Type B pancreatic cell (in vitro differentiated cells): ENCODE data around the gene CEP104. TPM values are rescaled to one million over a fixed set of nuclear protein-coding genes. Genes with fewer than 3 reads are reported as not detected.

Source experiments
- DNase-seq: peaks from one replicate; pipeline ENCODE4 v3.0.0; 2021; ENCODE audit warnings: mixed read lengths; ENCODE audit not compliant: unreplicated experiment; ENCODE audit errors: extremely low spot score
- H3K27ac Mint-ChIP-seq: 2 replicates; pipeline ENCODE4 v1.8.0; 2021; ENCODE audit warnings: mild to moderate bottlenecking, mixed read lengths
- H3K27me3 Mint-ChIP-seq: 2 replicates; pipeline ENCODE4 v1.8.0; 2021; ENCODE audit warnings: mixed read lengths
- H3K36me3 Mint-ChIP-seq: 2 replicates; pipeline ENCODE4 v1.8.0; 2021; ENCODE audit warnings: mixed read lengths
- H3K4me1 Mint-ChIP-seq: one replicate; pipeline ENCODE4 v1.8.0; 2021; ENCODE audit warnings: mixed read lengths; ENCODE audit not compliant: unreplicated experiment
- H3K4me3 Mint-ChIP-seq: 2 replicates; pipeline ENCODE4 v1.8.0; 2021; ENCODE audit warnings: mild to moderate bottlenecking, mixed read lengths
- H3K9me3 Mint-ChIP-seq: 2 replicates; pipeline ENCODE4 v1.8.0; 2021; ENCODE audit warnings: mixed read lengths
- total RNA-seq: library from RNA; stranded (reverse); gene quantifications from 2 replicates; pipeline ENCODE4 v1.2.1, GENCODE V29; 2021; ENCODE audit warnings: low replicate concordance
- TF ChIP-seq, protein P1 (sequence below): fragments of 200-600 bp; sonication (generic); conservative IDR thresholded peaks from 2 replicates; pipeline ENCODE4 v1.5.0; 2021; ENCODE audit warnings: antibody characterized with exemption, mild to moderate bottlenecking

The CEP104 gene
- total RNA-seq, 1 donor from 2014 or later: 41.9 TPM

DNA sequence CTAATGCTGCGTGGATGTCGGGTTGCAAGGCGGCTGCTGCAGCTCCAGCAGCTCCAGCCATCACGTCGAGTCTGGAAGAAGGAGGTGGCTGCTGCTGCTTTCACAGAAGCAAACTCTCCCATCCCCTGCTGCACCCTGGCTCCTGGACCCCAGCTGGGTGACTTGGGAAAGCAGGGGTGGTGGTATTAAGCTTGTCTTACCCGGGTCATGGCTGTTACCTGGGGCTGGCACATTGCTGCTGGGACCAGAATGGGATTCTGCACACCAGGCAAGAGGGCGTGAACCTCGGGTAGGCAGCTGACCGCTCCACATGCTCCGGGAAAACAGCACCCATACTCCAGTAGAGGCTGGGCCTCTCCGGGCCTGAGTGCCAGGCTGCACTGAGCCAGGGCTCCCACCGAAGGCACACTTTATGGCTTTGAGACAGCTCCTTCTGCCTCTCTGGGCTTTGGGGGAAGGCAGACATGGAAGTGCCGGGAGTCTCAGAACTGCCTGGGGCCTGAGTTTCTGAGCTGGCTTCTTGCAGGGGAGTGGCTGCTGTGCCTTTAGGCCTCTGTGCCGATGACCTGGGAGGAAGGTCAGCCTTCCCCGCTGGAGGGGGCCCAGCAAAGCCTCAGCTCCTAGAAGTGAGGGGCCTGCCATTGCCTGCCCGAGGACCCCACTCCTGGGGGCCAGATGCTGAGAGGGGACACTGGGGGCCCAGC, 83.3 kb downstream of the CEP104 start:
- no peak for DNase-seq
- Mint-ChIP-seq H3K36me3 (no peaks in the 10 kb centered on the region), H3K4me3 (peak overlapping the region; percentile 54), H3K27me3 (no peaks in the 10 kb centered on the region), H3K9me3 (no peaks in the 10 kb centered on the region), H3K27ac (no peak overlapping the region), H3K4me1 (peaks cover 8% of the 10 kb centered on the region)
- TF ChIP-seq, protein P1, sequence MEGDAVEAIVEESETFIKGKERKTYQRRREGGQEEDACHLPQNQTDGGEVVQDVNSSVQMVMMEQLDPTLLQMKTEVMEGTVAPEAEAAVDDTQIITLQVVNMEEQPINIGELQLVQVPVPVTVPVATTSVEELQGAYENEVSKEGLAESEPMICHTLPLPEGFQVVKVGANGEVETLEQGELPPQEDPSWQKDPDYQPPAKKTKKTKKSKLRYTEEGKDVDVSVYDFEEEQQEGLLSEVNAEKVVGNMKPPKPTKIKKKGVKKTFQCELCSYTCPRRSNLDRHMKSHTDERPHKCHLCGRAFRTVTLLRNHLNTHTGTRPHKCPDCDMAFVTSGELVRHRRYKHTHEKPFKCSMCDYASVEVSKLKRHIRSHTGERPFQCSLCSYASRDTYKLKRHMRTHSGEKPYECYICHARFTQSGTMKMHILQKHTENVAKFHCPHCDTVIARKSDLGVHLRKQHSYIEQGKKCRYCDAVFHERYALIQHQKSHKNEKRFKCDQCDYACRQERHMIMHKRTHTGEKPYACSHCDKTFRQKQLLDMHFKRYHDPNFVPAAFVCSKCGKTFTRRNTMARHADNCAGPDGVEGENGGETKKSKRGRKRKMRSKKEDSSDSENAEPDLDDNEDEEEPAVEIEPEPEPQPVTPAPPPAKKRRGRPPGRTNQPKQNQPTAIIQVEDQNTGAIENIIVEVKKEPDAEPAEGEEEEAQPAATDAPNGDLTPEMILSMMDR: no peak

DNA sequence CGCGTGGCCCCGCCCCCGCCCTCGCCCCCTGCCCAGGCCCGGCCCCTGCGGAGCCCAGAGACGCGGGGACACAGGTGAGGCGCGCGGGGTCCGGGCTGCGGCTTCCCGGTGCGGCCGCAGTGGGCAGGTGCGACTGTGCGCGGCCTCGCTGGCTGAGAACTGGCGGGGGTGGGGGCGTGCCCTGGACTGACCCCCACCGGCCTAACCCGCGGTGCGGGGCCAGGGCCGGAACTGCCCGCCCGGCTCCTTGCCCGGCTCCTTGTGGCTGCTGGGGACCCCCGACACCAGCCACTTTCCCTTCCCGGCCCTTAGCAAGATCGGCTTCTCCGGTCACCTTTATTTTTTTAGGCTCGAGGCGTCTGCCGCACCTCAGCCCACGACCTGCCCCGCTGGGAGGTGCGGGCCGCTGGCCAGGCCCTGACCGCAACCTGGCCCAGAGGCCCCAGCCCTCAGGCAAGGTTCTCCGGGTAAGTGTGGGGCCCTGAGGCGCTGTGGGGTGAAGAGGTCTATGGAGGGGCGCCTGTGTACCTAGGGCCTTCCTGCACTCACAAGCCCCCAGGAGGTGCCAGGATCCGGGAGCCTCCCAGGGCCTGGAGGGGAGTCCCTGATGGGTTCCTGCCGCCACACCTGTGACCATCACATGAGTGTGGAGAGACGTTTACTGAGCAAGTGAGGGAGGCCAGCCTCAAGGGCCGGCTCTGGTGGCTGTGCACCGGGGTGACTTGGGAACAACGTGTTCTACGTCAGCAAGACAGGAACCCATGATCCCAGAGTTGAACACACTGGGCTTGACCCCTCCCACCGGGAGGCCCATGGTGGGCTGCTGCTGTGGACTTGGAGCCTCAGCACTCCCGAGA, 84.1 kb downstream of the CEP104 start, which contains the start of gene SMIM1:
Gene SMIM1, plus strand, starts transcription at position 35 of the 857 bp plus-strand sequence. CDS start 2,625 bp downstream, outside the sequence.
- Mint-ChIP-seq H3K4me1 (peaks cover 8% of the 10 kb centered on the region), H3K27me3 (no peaks in the 10 kb centered on the region), H3K4me3 (peak within 1 kb of the TSS; percentile 74), H3K36me3 (no peaks in the 10 kb centered on the region), H3K27ac (no peak within 1 kb of the TSS), H3K9me3 (no peaks in the 10 kb centered on the region)
- DNase-seq: no peak
- TF ChIP-seq, protein P1: no peak

DNA sequence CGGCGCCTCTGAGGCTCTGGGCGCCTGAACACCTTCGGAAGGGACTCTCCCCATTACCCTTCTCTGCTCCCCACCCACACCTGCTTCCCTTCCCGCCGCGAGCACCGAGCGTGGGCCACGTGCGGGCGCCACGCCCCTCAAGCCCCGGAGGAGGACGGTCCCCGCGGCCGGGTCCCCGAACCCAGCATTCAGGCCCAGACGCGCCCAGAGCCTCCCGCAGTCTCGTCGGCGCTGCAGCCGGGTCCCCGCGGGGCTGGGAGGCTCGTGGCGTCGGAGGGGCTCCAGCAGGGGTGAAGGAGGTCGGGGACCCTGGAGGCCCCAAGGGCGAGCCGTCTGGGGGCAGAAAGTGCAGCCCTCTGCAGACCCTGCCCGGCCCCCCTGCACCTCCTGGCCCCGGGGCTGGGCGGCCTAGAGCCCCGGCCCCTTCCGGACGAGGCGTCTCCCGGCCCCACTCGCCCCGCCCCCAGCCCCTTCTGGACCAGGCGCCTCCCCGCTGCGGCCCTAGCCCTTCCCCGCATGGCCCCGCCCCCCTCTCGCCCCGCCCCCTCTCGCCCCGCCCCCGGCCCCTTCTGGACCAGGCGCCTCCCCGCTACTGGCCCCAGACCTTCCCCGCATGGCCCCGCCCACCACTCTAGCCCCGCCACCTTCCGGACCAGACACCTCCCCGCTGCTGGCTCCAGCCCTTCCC, 84.8 kb downstream of the CEP104 start:
- Mint-ChIP-seq H3K36me3 (no peaks in the 10 kb centered on the region), H3K4me3 (peak overlapping the region; percentile 60), H3K27ac (no peak overlapping the region), H3K27me3 (peaks cover 3% of the 10 kb centered on the region), H3K4me1 (peaks cover 8% of the 10 kb centered on the region), H3K9me3 (no peaks in the 10 kb centered on the region)
- DNase-seq: peak; percentile 92
- TF ChIP-seq, protein P1: no peak

DNA sequence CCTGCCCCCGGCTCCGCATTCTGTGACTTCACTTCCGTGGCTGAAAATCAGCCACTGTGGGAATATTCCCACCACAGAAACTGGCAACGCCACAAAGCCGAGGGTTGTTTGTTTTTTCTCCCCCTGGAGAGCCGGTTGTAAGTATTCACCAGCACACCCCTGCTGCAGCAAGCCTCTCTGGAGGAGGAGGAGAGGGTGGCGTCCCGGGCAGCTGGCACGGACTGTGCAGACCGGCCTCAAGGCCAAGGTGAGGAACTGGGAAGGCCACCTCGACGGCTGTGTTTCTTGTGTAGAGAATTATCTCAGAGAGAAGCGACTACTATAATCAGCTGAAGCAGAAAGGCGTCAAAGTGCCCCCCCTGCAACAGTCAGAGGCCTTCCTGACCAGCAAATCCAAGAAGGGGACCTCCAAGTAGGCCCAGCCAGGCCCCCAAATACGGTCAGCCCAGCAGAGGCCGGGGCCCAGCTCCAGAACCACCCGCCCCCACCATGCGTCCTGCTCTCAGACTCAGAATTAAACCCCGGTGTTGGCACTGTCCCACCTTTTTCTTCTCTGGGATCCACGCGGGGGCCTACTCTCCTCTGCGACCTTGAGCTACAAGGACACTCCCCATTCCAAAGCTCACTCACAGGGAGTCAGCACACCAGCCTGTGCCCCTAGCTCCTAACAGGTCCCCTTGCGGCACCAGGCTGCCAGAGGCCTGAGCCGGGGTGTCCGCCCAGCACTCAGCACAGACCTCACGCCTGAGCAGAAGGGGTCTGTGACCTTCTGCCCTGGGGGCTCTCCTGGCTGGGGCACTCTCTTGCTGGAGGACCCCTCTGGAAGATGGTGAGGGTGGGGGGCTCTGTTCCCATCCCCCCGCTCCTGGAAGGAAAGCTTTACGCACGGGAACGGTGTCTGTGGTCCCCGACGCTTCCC, 85.6 kb downstream of the CEP104 start:
- Mint-ChIP-seq H3K4me3 (peak overlapping the region; percentile 70), H3K27me3 (peaks cover 4% of the 10 kb centered on the region), H3K9me3 (no peaks in the 10 kb centered on the region), H3K36me3 (no peaks in the 10 kb centered on the region), H3K27ac (no peak overlapping the region), H3K4me1 (peaks cover 8% of the 10 kb centered on the region)
- TF ChIP-seq, protein P1: no peak
- DNase-seq: no peak
